ENCODE results near the gene LTBP3. TPM values are rescaled to one million over a fixed set of nuclear protein-coding genes. Genes with fewer than 3 reads are reported as not detected.

LTBP3 gene
- total RNA-seq, 1 experiment from 2014 or later = 1.8 TPM

DNA sequence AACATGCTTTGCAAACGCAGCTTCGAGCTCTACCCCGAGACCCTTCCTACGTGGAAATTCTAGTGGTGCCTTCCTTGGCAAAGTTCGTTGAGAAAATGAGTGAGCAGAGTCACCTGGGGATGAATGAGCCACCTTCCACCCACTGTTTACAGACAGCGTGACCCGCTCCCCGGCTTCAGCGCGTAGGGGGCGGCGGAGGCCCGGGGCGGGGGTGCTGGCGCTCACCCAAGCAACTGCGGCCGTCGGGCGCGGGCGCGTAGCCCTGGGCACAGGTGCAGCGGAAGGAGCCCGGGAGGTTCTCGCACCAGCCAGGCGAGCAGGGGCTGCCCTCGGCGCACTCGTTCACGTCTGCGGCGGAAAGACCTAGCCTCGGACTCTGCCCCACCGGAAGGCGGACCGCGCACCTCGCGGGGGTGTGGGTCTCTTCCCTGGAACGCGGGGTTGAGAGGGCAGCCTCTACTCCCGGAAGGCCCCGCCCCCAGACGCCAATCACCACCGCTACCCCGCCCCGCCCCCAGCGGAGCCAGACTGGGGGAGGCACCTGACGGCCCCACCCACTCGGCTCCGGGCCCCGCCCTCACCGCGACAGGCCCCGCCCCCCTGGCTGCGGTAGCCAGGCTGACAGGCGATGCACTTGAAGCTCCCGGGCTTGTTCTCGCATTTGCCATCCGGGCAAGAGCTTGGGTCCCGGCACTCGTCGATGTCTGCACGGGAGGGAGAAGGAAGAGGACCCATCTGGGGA is 11.8 kb downstream of the LTBP3 start:
- in situ Hi-C loops (cut with HindIII; ENCODE audit: low pct_unique_long_range_greater_than_20kb, low sequenced_read_pairs) = no loop called here
- peak; percentile 48 for DNase-seq (ENCODE audit: low read depth, low spot score)

- in situ Hi-C loops (cut with HindIII; ENCODE audit: low pct_unique_long_range_greater_than_20kb, low sequenced_read_pairs) = no loop called here
- no peak for DNase-seq (ENCODE audit: low read depth, low spot score)
These were observed 12.3 kb downstream of the LTBP3 start for GRCh38 chr11:65545853-65546216.

DNA sequence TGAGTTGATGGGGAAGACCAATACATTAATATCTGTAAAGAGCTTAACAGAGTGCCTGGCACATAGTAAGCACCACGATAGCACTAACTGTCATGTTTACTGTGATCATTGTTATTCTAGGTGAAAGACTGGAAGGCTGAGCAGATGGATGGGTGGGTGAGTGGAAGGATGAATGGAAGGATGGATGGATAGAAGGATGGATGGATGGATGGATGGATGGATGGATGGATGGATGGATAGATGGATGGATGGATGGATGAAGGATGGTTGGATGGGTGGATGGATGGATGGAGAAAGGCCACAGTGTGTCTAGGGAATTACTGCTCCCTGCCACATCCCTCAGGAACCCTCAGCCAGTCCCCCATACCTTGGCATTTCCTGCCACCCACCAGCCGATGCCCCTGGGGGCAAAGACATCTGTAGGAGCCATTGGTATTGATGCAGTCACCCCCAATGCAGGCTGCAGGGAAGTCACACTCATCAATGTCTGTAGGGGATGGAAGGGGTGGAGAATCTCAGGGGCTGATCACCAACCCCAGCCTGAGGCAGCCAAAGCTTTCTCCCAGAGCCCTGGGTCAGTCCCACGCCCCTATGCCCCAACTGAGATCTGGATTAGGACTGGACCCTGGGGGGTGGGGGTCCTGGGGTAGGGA is 15.3 kb downstream of the LTBP3 start:
- in situ Hi-C loops (cut with HindIII; ENCODE audit: low pct_unique_long_range_greater_than_20kb, low sequenced_read_pairs) = no loop called here
- DNase-seq (ENCODE audit: low read depth, low spot score) = no peak

- no peak for DNase-seq (ENCODE audit: low read depth, low spot score)
- in situ Hi-C loops (cut with HindIII; ENCODE audit: low pct_unique_long_range_greater_than_20kb, low sequenced_read_pairs) = no loop called here
These were observed 16.8 kb downstream of the LTBP3 start for GRCh38 chr11:65541093-65541982.

GRCh38 chr11:65540290-65541092 is 17.7 kb downstream of the LTBP3 start:
- peak; percentile 83 for DNase-seq (ENCODE audit: low read depth, low spot score)
- in situ Hi-C loops (cut with HindIII; ENCODE audit: low pct_unique_long_range_greater_than_20kb, low sequenced_read_pairs) = no loop called here

DNA sequence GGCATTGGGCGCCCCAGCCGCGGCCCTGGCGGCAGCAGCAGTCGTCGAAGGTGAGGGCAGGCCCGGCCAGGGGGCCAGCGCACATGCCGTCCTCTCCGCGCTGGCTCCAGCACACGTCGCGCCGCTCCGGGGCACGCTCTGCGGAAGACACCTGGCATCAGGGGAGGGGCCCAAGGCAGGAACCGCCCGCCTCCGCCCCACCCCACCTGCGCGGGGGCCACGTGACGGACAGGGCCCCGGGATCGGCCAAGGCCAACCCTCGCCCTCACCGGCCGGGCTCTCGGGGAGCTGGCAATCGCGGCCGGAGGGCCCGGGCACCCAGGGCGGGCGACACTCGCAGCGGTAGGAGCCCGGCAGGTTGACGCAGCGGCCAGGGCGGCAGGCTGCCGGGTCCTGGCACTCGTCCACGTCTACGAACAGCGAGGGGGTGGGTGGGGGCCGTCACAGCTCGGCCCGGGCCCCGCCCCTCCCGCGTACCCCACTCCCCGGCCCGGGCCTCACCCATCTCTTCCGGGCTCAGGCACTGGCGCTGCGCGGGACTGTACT is 18.3 kb downstream of the LTBP3 start:
- no peak for DNase-seq (ENCODE audit: low read depth, low spot score)
- in situ Hi-C loops (cut with HindIII; ENCODE audit: low pct_unique_long_range_greater_than_20kb, low sequenced_read_pairs) = no loop called here

GRCh38 chr11:65538915-65539743 is 19.0 kb downstream of the LTBP3 start:
- in situ Hi-C loops (cut with HindIII; ENCODE audit: low pct_unique_long_range_greater_than_20kb, low sequenced_read_pairs) = no loop called here
- DNase-seq (ENCODE audit: low read depth, low spot score) = no peak

DNA sequence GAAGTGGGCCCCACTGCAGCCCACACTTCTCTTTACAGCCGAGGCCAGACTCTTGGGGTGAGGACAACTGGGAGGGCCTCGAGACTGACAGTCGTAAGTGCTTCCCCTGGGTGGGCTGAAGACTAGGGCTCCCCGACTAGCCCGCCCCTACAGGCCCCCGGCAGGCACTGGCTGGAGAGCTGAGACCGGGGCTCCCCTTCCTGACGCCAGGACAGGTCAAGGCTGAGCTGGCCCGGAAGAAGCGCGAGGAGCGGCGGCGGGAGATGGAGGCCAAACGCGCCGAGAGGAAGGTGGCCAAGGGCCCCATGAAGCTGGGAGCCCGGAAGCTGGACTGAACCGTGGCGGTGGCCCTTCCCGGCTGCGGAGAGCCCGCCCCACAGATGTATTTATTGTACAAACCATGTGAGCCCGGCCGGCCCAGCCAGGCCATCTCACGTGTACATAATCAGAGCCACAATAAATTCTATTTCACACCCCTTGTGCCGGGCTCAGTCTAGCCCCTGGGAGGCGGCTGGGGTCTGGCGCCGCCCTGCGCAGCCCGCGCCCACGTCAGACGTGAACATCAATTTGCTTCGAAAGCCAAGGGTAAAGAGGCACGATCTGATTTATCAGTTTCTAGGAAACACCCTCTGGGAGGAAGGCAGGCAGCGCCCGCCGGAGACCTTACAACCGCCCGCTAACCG is 19.8 kb downstream of the LTBP3 start:
- DNase-seq (ENCODE audit: low read depth, low spot score) = no peak
- in situ Hi-C loops (cut with HindIII; ENCODE audit: low pct_unique_long_range_greater_than_20kb, low sequenced_read_pairs) = no loop called here

DNA sequence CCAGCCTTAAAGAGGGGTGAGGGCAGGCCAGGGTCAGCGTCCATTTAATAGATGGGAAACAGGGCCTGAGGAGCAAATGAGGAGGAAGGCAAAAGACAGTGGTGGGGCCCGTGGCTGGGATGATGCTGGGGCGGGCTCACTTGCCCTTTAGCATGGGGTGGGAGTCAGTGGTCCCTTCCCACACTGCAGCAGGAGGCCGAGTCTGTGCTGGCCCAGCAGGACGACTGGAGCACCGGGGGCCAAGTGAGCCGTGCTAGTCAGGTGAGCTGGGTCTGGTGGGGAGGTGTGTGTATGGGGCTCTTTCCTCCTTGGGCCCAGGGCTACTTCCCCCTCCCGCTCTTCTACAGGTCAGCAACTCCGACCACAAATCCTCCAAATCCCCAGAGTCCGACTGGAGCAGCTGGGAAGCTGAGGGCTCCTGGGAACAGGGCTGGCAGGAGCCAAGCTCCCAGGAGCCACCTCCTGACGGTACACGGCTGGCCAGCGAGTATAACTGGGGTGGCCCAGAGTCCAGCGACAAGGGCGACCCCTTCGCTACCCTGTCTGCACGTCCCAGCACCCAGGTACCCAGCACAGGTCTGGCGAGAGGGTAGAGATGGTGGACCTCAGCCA is 20.4 kb downstream of the LTBP3 start:
- in situ Hi-C loops (cut with HindIII; ENCODE audit: low pct_unique_long_range_greater_than_20kb, low sequenced_read_pairs) = no loop called here
- DNase-seq (ENCODE audit: low read depth, low spot score) = no peak

DNA sequence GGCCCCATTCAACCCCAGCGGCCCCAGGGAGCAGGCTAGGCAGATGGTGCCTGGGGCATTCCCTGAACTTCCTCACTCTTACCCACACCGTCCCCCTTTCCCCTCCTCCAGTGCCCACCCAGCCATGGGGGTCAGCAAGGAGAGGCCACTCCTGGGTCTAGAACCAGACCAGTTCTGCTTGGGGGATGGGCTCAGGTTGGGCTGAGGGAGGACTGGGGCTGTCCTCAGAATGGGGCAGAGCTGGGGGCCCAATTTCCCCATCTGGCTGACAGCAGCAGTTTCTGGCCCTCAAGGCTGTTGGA is 20.9 kb downstream of the LTBP3 start:
- in situ Hi-C loops (cut with HindIII; ENCODE audit: low pct_unique_long_range_greater_than_20kb, low sequenced_read_pairs) = no loop called here
- DNase-seq (ENCODE audit: low read depth, low spot score) = no peak

DNA sequence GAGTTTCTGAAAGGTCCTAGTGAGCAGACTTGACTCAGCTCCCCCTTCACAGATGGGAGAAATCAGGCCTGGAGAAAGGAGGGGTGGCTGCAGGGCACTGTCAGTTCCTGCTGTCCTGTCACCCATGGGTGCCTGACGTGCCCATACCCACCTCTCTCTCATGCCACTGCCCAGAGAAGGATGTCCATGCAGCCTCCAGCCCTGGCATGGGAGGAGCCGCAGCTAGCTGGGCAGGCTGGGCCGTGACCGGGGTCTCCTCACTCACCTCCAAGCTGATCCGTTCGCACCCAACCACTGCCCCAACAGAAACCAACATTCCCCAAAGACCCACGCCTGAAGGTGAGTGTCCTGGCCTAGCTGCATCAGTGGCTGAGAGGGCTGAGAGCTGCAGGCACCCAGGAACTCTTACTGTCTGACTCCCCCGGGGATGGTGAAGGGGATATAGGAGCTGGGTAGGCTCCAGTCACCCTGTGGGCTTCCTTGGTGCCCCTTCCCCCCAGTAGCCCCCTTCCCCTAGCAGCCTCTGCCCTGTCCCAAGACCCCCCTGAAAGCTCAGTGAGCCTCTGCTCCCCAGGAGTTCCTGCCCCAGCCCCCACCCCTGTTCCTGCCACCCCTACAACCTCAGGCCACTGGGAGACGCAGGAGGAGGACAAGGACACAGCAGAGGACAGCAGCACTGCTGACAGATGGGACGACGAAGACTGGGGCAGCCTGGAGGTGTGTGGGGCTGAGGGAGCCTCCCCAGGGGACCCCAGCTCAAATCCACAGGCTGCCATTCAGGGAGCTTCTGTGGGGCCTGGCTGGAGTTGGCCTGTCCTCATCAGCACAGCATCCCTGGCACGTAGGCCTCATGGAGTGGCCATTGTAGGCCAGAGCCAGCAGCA is 21.5 kb downstream of the LTBP3 start:
- in situ Hi-C loops (cut with HindIII; ENCODE audit: low pct_unique_long_range_greater_than_20kb, low sequenced_read_pairs) = no loop called here
- DNase-seq (ENCODE audit: low read depth, low spot score) = no peak

- in situ Hi-C loops (cut with HindIII; ENCODE audit: low pct_unique_long_range_greater_than_20kb, low sequenced_read_pairs) = no loop called here
- DNase-seq (ENCODE audit: low read depth, low spot score) = no peak
These were observed 23.1 kb downstream of the LTBP3 start for GRCh38 chr11:65535102-65535501.

- in situ Hi-C loops (cut with HindIII; ENCODE audit: low pct_unique_long_range_greater_than_20kb, low sequenced_read_pairs) = no loop called here
- no peak for DNase-seq (ENCODE audit: low read depth, low spot score)
These were observed 25.6 kb downstream of the LTBP3 start for GRCh38 chr11:65532388-65533064.

GRCh38 chr11:65530157-65530496 is 28.0 kb downstream of the LTBP3 start:
- in situ Hi-C loops (cut with HindIII; ENCODE audit: low pct_unique_long_range_greater_than_20kb, low sequenced_read_pairs) = no loop called here
- DNase-seq (ENCODE audit: low read depth, low spot score) = peak; percentile 26
